OCI-LY1 (cell line): ENCODE measurements around the gene EPHX1.

Experiments
- H2AFZ ChIP-seq: fragments of 200-600 bp; sonication (generic), shearing (Covaris generic); 2 replicates; pipeline ENCODE4 v1.6.0; 2014; ENCODE audit warnings: antibody characterized with exemption, mild to moderate bottlenecking, low read length
- H3F3A ChIP-seq: fragments of 200-600 bp; sonication (generic), shearing (Covaris generic); 2 replicates; pipeline ENCODE4 v1.6.0; 2014; ENCODE audit warnings: mild to moderate bottlenecking, antibody characterized with exemption, low read length, moderate library complexity; ENCODE audit not compliant: insufficient read depth
- H3K27ac ChIP-seq: fragments of 200-600 bp; sonication (generic); 2 replicates; pipeline ENCODE4 v1.5.1; 2014; ENCODE audit warnings: low read length, mixed run types, mild to moderate bottlenecking, low read depth; ENCODE audit not compliant: poor library complexity, severe bottlenecking
- H3K27me3 ChIP-seq: fragments of 200-600 bp; sonication (generic); 2 replicates; pipeline ENCODE4 v1.6.0; 2014; ENCODE audit warnings: antibody characterized with exemption, mild to moderate bottlenecking, low read length, moderate library complexity; ENCODE audit not compliant: insufficient read depth
- H3K36me3 ChIP-seq: fragments of 200-600 bp; sonication (generic); 2 replicates; pipeline ENCODE4 v1.6.1; 2014; ENCODE audit warnings: mild to moderate bottlenecking, antibody characterized with exemption, low read length, moderate library complexity, mixed read lengths; ENCODE audit not compliant: insufficient read depth
- H3K4me1 ChIP-seq: fragments of 200-600 bp; sonication (generic); 2 replicates; pipeline ENCODE4 v1.5.1; 2014; ENCODE audit warnings: mild to moderate bottlenecking, low read length, moderate library complexity; ENCODE audit not compliant: insufficient read depth, severe bottlenecking
- H3K4me2 ChIP-seq: fragments of 200-600 bp; sonication (generic), shearing (Covaris generic); 2 replicates; pipeline ENCODE4 v1.6.1; 2014; ENCODE audit warnings: low read length
- H3K4me3 ChIP-seq: fragments of 200-600 bp; sonication (generic); 2 replicates; pipeline ENCODE4 v1.5.1; 2014; ENCODE audit warnings: low read length, low read depth, mild to moderate bottlenecking, mixed read lengths; ENCODE audit not compliant: poor library complexity, severe bottlenecking
- H3K79me2 ChIP-seq: fragments of 200-600 bp; shearing (Covaris generic); 2 replicates; pipeline ENCODE4 v1.6.1; 2016; ENCODE audit warnings: mixed run types, low read length, mixed read lengths; ENCODE audit not compliant: insufficient read depth
- H3K9ac ChIP-seq: fragments of 200-600 bp; sonication (generic), shearing (Covaris generic); 2 replicates; pipeline ENCODE4 v1.6.1; 2014; ENCODE audit warnings: mild to moderate bottlenecking, low read length, mixed read lengths
- H3K9me2 ChIP-seq: fragments of 200-600 bp; sonication (generic), shearing (Covaris generic); 2 replicates; pipeline ENCODE4 v1.6.1; 2014; ENCODE audit warnings: low read depth, mild to moderate bottlenecking, low read length, mixed read lengths
- H3K9me3 ChIP-seq: fragments of 200-600 bp; shearing (Covaris generic); 2 replicates; pipeline ENCODE4 v1.6.1; 2014; ENCODE audit warnings: low read length, mixed read lengths
- H4K20me1 ChIP-seq: fragments of 200-600 bp; sonication (generic), shearing (Covaris generic); 2 replicates; pipeline ENCODE4 v1.6.0; 2016; ENCODE audit warnings: mild to moderate bottlenecking, low read length; ENCODE audit not compliant: insufficient read depth
- EZH2 ChIP-seq: fragments of 200-600 bp; sonication (generic), shearing (Covaris generic); IDR thresholded peaks from 2 replicates; pipeline ENCODE4 v1.8.0; 2017; ENCODE audit warnings: borderline replicate concordance, mixed run types, mild to moderate bottlenecking, antibody characterized with exemption, low read length, moderate library complexity, mixed read lengths
- TF ChIP-seq, protein P1 (sequence below): fragments of 200-600 bp; sonication (generic), shearing (Covaris generic); IDR thresholded peaks from 2 replicates; pipeline ENCODE4 v1.5.1; 2017; ENCODE audit warnings: mild to moderate bottlenecking, antibody characterized with exemption, low read length, moderate library complexity, mixed read lengths

The EPHX1 gene

DNA sequence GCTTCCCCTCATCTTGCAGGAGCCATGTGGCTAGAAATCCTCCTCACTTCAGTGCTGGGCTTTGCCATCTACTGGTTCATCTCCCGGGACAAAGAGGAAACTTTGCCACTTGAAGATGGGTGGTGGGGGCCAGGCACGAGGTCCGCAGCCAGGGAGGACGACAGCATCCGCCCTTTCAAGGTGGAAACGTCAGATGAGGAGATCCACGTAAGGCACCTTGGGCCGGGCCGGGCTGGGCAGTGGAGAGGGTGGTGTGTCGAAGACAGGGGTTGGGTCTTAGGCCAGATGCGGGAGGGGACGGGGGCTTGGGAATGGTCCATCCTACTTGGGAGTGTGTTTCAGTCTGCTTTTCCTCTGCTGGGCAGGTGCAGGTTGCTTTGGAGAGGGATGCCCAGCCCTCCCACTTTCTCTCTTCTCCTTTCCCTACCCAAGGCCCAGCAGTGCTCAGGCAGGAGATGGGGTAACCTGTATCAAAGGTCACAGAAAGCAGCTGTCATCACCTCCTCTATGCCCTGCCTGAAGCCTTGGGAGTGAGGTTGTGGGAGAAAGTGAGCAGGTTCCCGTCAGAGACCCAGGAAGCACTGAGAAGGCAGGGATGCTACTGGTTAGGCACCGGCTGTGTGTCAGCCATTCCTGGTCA lies 18.9 kb downstream of the EPHX1 start:
- Histone ChIP-seq H4K20me1 (no peaks in the 10 kb centered on the region), H3K79me2 (no peaks in the 10 kb centered on the region), H2AFZ (no peak overlapping the region), H3K4me3 (no peak overlapping the region), H3F3A (no peaks in the 10 kb centered on the region), H3K4me1 (no peaks in the 10 kb centered on the region), H3K4me2 (no peak overlapping the region), H3K27ac (no peak overlapping the region), H3K9ac (no peak overlapping the region), H3K36me3 (no peaks in the 10 kb centered on the region), H3K9me3 (no peaks in the 10 kb centered on the region), H3K27me3 (peaks cover 11% of the 10 kb centered on the region; the same call in 1 of the 2 replicates), H3K9me2 (no peaks in the 10 kb centered on the region)
- TF ChIP-seq EZH2, result no peak
- TF ChIP-seq, protein P1, sequence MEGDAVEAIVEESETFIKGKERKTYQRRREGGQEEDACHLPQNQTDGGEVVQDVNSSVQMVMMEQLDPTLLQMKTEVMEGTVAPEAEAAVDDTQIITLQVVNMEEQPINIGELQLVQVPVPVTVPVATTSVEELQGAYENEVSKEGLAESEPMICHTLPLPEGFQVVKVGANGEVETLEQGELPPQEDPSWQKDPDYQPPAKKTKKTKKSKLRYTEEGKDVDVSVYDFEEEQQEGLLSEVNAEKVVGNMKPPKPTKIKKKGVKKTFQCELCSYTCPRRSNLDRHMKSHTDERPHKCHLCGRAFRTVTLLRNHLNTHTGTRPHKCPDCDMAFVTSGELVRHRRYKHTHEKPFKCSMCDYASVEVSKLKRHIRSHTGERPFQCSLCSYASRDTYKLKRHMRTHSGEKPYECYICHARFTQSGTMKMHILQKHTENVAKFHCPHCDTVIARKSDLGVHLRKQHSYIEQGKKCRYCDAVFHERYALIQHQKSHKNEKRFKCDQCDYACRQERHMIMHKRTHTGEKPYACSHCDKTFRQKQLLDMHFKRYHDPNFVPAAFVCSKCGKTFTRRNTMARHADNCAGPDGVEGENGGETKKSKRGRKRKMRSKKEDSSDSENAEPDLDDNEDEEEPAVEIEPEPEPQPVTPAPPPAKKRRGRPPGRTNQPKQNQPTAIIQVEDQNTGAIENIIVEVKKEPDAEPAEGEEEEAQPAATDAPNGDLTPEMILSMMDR, result no peak

GRCh38 chr1:225830841-225831240 lies 20.9 kb downstream of the EPHX1 start:
- Histone ChIP-seq H3K9ac (no peak overlapping the region), H3K79me2 (no peaks in the 10 kb centered on the region), H3K4me3 (no peak overlapping the region), H3F3A (no peaks in the 10 kb centered on the region), H4K20me1 (no peaks in the 10 kb centered on the region), H3K4me1 (no peaks in the 10 kb centered on the region), H3K27ac (no peak overlapping the region), H2AFZ (no peak overlapping the region), H3K9me3 (no peaks in the 10 kb centered on the region), H3K4me2 (no peak overlapping the region), H3K9me2 (no peaks in the 10 kb centered on the region), H3K27me3 (no peaks in the 10 kb centered on the region), H3K36me3 (no peaks in the 10 kb centered on the region)
- TF ChIP-seq, protein P1, result no peak
- TF ChIP-seq EZH2, result no peak

DNA sequence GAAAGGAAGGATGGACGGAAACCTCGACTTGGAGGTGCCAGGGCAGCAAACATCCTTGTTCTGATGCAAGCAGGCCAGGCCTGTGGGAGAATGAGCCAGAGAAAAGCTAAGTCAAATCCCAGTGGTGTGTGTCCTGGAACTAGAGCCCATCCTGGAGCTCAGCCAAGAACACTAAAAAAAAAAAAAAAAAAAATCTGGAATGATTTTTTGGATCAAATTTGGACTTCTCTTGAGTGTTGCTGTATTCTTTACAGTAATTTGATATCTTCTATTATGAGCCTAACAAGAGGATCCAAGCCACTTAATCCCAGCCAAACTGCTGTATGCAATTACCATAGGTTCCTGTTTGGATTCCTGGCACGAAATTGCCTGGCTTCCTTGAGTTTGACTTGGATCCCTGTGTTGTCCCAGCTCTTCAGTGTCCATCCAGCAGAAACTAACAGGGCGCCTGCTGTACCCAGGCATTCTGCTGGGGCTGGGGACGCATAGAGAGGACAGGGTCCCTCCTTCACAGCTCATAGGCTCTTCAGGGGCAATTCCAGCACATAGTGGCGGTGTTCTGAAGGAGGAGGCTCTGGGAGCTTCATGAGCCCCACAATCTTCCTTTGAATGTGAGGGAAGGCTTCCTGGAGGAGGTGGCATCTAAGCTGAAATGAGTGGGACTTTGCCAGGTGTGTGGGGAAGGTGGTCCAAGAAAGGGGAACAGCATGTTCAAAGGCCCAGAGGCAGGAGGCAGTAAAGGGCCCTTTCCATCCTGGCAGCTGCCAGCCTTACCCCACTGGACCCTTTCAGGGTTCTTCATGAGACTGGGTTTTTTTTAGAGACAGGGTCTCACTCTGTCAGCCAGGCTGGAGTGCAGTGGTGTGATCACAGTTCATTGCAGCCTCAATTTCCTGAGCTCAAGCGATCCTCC lies 24.7 kb downstream of the EPHX1 start:
- Histone ChIP-seq H3K9me3 (no peaks in the 10 kb centered on the region), H3K36me3 (no peaks in the 10 kb centered on the region), H3K9ac (no peak overlapping the region), H3K4me1 (no peaks in the 10 kb centered on the region), H4K20me1 (no peaks in the 10 kb centered on the region), H3K27me3 (no peaks in the 10 kb centered on the region), H3F3A (no peaks in the 10 kb centered on the region), H2AFZ (no peak overlapping the region), H3K4me2 (no peak overlapping the region), H3K4me3 (no peak overlapping the region), H3K9me2 (no peaks in the 10 kb centered on the region), H3K79me2 (no peaks in the 10 kb centered on the region), H3K27ac (no peak overlapping the region)
- TF ChIP-seq, protein P1, result no peak
- no peak for TF ChIP-seq EZH2
